Omental fat pad (tissue), 4 donors: ENCODE data around the gene OMP. TPM values are rescaled to one million over a fixed set of nuclear protein-coding genes. Genes with fewer than 3 reads are reported as not detected.

Experiments
- ATAC-seq: fragments of 150-250 bp; one replicate; pipeline ENCODE4 v1.9.1; 2016; ENCODE audit warnings: mild to moderate bottlenecking, moderate library complexity; ENCODE audit not compliant: low FRiP score
- DNase-seq: peaks from one replicate; pipeline ENCODE4 v3.0.0-alpha.2; 2019; ENCODE audit warnings: low spot score
- total RNA-seq, 4 donors: library from RNA; depleted of rRNA; stranded (reverse); fragments of >200 nt; gene quantifications; one replicate each; pipeline ENCODE4 v1.1.0, GENCODE V29; 2016
- TF ChIP-seq, protein P1 (sequence below), 3 donors: fragments of 450-650 bp; IDR thresholded peaks; one replicate each; pipeline ENCODE4 v1.5.1; 2016 to 2017; ENCODE audit warnings: antibody characterized with exemption in 3 of 3, mild to moderate bottlenecking in 3 of 3, moderate library complexity in 2 of 3

The OMP gene
- total RNA-seq, 4 donors from 2014 or later: not detected

DNA sequence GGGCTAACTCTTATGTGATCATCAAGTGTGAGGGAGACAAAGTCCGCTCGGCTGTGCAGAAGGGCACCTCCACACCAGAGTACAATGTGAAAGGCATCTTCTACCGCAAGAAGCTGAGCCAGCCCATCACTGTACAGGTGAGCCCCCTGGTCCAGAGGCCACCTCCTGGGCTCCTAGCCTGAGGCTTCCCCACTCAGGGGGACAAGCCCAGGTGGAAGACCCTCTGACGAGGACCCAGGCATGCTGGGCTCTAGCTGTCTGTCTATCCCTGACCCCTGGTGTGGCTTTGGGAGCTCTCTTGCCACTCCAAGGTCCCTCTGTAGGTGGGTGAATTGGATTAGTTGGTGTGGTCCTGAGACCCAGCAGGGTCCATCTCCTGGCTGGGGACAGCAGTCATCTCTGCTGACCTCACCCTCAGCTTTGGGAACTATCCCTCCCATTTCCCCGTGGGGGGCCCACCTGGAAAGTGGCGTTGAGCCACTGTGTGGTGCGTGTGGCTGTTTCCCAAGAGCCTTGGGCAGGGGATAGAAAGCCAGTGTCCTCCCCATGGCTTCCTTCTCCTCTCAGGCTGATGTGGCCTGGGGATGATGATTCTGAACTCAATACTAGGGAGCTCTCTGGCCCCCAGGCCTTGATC is 20.1 kb downstream of the OMP start:
- TF ChIP-seq, protein P1, sequence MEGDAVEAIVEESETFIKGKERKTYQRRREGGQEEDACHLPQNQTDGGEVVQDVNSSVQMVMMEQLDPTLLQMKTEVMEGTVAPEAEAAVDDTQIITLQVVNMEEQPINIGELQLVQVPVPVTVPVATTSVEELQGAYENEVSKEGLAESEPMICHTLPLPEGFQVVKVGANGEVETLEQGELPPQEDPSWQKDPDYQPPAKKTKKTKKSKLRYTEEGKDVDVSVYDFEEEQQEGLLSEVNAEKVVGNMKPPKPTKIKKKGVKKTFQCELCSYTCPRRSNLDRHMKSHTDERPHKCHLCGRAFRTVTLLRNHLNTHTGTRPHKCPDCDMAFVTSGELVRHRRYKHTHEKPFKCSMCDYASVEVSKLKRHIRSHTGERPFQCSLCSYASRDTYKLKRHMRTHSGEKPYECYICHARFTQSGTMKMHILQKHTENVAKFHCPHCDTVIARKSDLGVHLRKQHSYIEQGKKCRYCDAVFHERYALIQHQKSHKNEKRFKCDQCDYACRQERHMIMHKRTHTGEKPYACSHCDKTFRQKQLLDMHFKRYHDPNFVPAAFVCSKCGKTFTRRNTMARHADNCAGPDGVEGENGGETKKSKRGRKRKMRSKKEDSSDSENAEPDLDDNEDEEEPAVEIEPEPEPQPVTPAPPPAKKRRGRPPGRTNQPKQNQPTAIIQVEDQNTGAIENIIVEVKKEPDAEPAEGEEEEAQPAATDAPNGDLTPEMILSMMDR (IDR thresholded peaks at IDR 0.05): no peak
- ATAC-seq (no peak), DNase-seq (no peak)

DNA sequence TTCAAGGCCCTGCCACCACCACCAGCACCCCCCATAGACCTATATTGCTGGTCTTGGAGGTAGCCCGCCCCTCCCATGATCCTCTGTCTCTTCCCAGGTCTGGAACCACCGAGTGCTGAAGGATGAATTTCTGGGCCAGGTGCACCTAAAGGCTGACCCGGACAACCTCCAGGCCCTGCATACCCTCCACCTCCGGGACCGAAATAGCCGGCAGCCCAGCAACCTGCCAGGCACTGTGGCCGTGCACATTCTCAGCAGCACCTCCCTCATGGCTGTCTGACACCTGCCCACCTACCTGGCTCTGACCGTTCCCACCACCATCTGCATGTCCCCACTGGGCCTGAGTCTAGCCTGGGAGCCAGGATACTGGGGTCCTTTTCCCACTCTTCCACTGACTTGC is 21.0 kb downstream of the OMP start:
- TF ChIP-seq, protein P1 (IDR thresholded peaks at IDR 0.05): no peak
- no peak for ATAC-seq

DNA sequence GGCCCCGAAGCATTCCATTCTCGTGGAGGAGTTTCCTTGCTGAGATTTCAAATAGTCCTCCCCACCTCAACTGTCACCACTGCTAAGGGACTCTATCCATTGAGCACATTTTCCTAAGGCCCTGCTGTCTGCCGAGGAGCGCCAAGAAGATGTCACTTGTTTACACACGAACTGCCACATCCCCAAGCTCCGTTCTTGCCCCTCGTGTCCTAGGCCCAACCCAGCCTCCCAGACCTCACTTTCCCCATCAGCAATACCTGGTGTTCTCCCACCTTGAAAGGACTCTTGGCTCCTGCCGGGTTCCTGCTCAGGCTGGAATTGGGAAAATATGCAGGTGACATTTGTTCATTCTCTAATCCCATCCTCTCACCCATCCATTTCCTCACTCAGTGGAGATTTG is 21.4 kb downstream of the OMP start:
- TF ChIP-seq, protein P1 (IDR thresholded peaks at IDR 0.05): no peak
- DNase-seq: no peak
- no peak for ATAC-seq

More for the DNA sequence above, 21.0 kb downstream of the OMP start:
- DNase-seq: no peak

DNA sequence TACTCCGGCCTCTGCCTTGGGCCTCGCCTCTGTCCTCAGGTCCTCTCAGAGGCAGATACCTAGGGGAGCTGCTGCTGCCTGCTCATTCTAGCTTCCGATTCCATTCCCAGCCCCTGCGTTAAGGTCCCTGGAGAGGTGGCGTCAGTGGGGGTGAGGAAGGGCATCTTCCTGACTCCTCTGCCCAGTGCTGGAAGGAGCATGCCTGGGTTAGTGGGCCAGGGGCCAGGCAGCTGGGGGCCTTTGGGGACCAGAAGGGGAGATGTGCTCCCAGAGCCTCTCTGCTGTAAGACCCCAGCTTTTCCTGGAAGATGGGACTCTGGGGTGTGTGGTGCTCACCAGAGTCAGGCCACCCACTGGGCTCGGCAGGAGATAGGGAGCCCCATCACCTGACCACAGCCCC is 21.8 kb downstream of the OMP start:
- ATAC-seq (no peak), DNase-seq (no peak)
- TF ChIP-seq, protein P1 (IDR thresholded peaks at IDR 0.05): no peak

DNA sequence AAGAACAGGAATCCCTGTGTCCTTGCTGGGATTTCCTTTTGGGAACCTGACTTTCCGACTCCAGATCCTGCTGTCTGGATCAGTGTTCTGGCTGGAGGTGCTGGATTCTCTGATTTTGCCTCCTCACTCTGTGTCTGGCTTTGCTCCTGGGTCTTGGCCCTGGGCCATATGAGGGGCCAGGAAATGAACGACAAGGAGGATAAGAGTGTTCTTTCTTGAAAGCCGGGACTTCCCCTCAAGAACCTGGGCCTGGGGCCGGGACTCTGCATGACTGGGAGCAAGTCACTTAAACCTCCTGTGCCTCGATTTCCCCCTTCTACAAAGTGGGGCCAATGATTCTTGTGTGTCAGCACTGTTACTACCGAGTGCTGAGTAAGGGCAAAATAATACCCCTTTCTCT is 22.6 kb downstream of the OMP start:
- TF ChIP-seq, protein P1 (IDR thresholded peaks at IDR 0.05): no peak
- DNase-seq (no peak), ATAC-seq (no peak)

DNA sequence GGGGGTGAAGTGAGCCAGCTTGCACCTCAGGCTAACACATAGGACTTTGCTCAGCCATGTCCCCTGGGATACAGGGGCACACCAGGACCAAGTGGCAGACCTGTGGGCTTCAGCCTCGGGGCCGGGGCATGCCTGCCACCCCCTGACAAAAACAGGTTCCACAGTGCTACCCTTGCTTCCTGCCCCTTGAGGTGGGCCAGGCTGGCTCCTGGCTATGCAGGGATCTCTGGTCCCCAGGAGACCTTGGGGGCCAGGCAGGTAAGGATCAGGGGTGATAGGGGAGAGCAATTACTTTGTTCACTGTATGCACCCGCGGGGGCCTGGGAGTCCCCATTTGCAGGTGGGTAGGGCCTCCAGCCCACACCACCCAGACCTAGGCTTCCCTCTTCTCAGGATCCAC is 23.1 kb downstream of the OMP start:
- DNase-seq: no peak

More for the DNA sequence above, 23.1 kb downstream of the OMP start:
- ATAC-seq: no peak
- TF ChIP-seq, protein P1 (IDR thresholded peaks at IDR 0.05): no peak
